ENCODE measurements around the gene USP43.
"Not testable (repeated sequence)": the region's sequence is repeated elsewhere in the genome, so short reads cannot be mapped to it uniquely, and the experiment has no call there.

USP43 gene

GRCh38 chr17:9640388-9640787, 4.9 kb upstream of the USP43 start:
- H3K4me3 Mint-ChIP-seq; H3K36me3 Mint-ChIP-seq; H3K9me3 Mint-ChIP-seq (ENCODE audit: low read depth); H3K4me1 Mint-ChIP-seq (ENCODE audit: low read depth); H3K27ac Mint-ChIP-seq: not testable (repeated sequence)
- peaks cover 26% of the 10 kb centered on the region for H3K27me3 Mint-ChIP-seq

GRCh38 chr17:9643611-9644010, 1.7 kb upstream of the USP43 start:
- Mint-ChIP-seq H3K27ac (no peak overlapping the region), H3K27me3 (peaks cover 33% of the 10 kb centered on the region), H3K9me3 (ENCODE audit: low read depth) (no peaks in the 10 kb centered on the region), H3K4me3 (peak overlapping the region; percentile 10), H3K36me3 (peaks cover 2% of the 10 kb centered on the region), H3K4me1 (ENCODE audit: low read depth) (peaks cover 13% of the 10 kb centered on the region)

- no peaks in the 10 kb centered on the region for H3K9me3 Mint-ChIP-seq (ENCODE audit: low read depth)
- peaks cover 2% of the 10 kb centered on the region for H3K36me3 Mint-ChIP-seq
- H3K4me3 Mint-ChIP-seq = peak overlapping the region; percentile 77
- H3K27me3 Mint-ChIP-seq = peaks cover 31% of the 10 kb centered on the region
- H3K27ac Mint-ChIP-seq = no peak overlapping the region
- H3K4me1 Mint-ChIP-seq (ENCODE audit: low read depth) = peaks cover 13% of the 10 kb centered on the region
Observed at GRCh38 chr17:9645851-9646545, 681 bp downstream of the USP43 start.

GRCh38 chr17:9646546-9646885, 1.2 kb downstream of the USP43 start:
- no peaks in the 10 kb centered on the region for H3K9me3 Mint-ChIP-seq (ENCODE audit: low read depth)
- H3K27me3 Mint-ChIP-seq = peaks cover 34% of the 10 kb centered on the region
- no peak overlapping the region for H3K27ac Mint-ChIP-seq
- H3K4me1 Mint-ChIP-seq (ENCODE audit: low read depth) = peaks cover 13% of the 10 kb centered on the region
- H3K4me3 Mint-ChIP-seq = peak overlapping the region; percentile 77
- H3K36me3 Mint-ChIP-seq = peaks cover 2% of the 10 kb centered on the region

- peaks cover 2% of the 10 kb centered on the region for H3K36me3 Mint-ChIP-seq
- peaks cover 34% of the 10 kb centered on the region for H3K27me3 Mint-ChIP-seq
- H3K4me1 Mint-ChIP-seq (ENCODE audit: low read depth) = peaks cover 13% of the 10 kb centered on the region
- H3K9me3 Mint-ChIP-seq (ENCODE audit: low read depth) = no peaks in the 10 kb centered on the region
- H3K27ac Mint-ChIP-seq = no peak overlapping the region
- no peak overlapping the region for H3K4me3 Mint-ChIP-seq
Observed at GRCh38 chr17:9647014-9647413, 1.7 kb downstream of the USP43 start.

- Mint-ChIP-seq H3K27ac (no peak overlapping the region), H3K27me3 (peaks cover 29% of the 10 kb centered on the region), H3K36me3 (peaks cover 2% of the 10 kb centered on the region)
Observed at GRCh38 chr17:9648521-9649110, 3.3 kb downstream of the USP43 start.

GRCh38 chr17:9658593-9659211, 13.4 kb downstream of the USP43 start:
- Mint-ChIP-seq H3K4me1 (ENCODE audit: low read depth) (no peaks in the 10 kb centered on the region), H3K36me3 (no peaks in the 10 kb centered on the region), H3K27ac (no peak overlapping the region), H3K4me3 (no peak overlapping the region), H3K9me3 (ENCODE audit: low read depth) (no peaks in the 10 kb centered on the region), H3K27me3 (peaks cover 9% of the 10 kb centered on the region)

More at GRCh38 chr17:9648521-9649110, 3.3 kb downstream of the USP43 start:
- Mint-ChIP-seq H3K4me3 (no peak overlapping the region), H3K9me3 (ENCODE audit: low read depth) (no peaks in the 10 kb centered on the region), H3K4me1 (ENCODE audit: low read depth) (peaks cover 13% of the 10 kb centered on the region)

GRCh38 chr17:9661027-9661426, 15.7 kb downstream of the USP43 start:
- H3K27me3 Mint-ChIP-seq = peaks cover 11% of the 10 kb centered on the region
- peaks cover 2% of the 10 kb centered on the region for H3K4me1 Mint-ChIP-seq (ENCODE audit: low read depth)
- peaks cover 4% of the 10 kb centered on the region for H3K36me3 Mint-ChIP-seq
- H3K27ac Mint-ChIP-seq = no peak overlapping the region
- no peaks in the 10 kb centered on the region for H3K9me3 Mint-ChIP-seq (ENCODE audit: low read depth)
- no peak overlapping the region for H3K4me3 Mint-ChIP-seq

- H3K27me3 Mint-ChIP-seq; H3K36me3 Mint-ChIP-seq; H3K9me3 Mint-ChIP-seq (ENCODE audit: low read depth): not testable (repeated sequence)
Observed at GRCh38 chr17:9663511-9663910, 18.2 kb downstream of the USP43 start.

GRCh38 chr17:9666461-9667050, 21.2 kb downstream of the USP43 start:
- H3K27ac Mint-ChIP-seq = no peak overlapping the region
- H3K4me1 Mint-ChIP-seq (ENCODE audit: low read depth) = peaks cover 11% of the 10 kb centered on the region

More at GRCh38 chr17:9663511-9663910, 18.2 kb downstream of the USP43 start:
- H3K4me1 Mint-ChIP-seq (ENCODE audit: low read depth) = peaks cover 11% of the 10 kb centered on the region
- not testable (repeated sequence) for H3K4me3 Mint-ChIP-seq, H3K27ac Mint-ChIP-seq

GRCh38 chr17:9668517-9668916, 23.2 kb downstream of the USP43 start:
- Mint-ChIP-seq H3K27ac (no peak overlapping the region), H3K4me3 (no peak overlapping the region), H3K36me3 (peaks cover 4% of the 10 kb centered on the region), H3K27me3 (peaks cover 4% of the 10 kb centered on the region), H3K9me3 (ENCODE audit: low read depth) (no peaks in the 10 kb centered on the region), H3K4me1 (ENCODE audit: low read depth) (peaks cover 11% of the 10 kb centered on the region)

More at GRCh38 chr17:9666461-9667050, 21.2 kb downstream of the USP43 start:
- no peaks in the 10 kb centered on the region for H3K9me3 Mint-ChIP-seq (ENCODE audit: low read depth)
- peaks cover 4% of the 10 kb centered on the region for H3K36me3 Mint-ChIP-seq
- H3K27me3 Mint-ChIP-seq = peaks cover 7% of the 10 kb centered on the region
- no peak overlapping the region for H3K4me3 Mint-ChIP-seq

GRCh38 chr17:9669551-9670008, 24.3 kb downstream of the USP43 start:
- H3K27me3 Mint-ChIP-seq = no peaks in the 10 kb centered on the region
- H3K36me3 Mint-ChIP-seq = no peaks in the 10 kb centered on the region
- no peaks in the 10 kb centered on the region for H3K9me3 Mint-ChIP-seq (ENCODE audit: low read depth)
- H3K4me1 Mint-ChIP-seq (ENCODE audit: low read depth) = peaks cover 11% of the 10 kb centered on the region
- no peak overlapping the region for H3K27ac Mint-ChIP-seq
- H3K4me3 Mint-ChIP-seq = no peak overlapping the region

GRCh38 chr17:9670596-9670995, 25.3 kb downstream of the USP43 start:
- no peaks in the 10 kb centered on the region for H3K27me3 Mint-ChIP-seq
- H3K27ac Mint-ChIP-seq = no peak overlapping the region
- H3K4me3 Mint-ChIP-seq = no peak overlapping the region
- H3K36me3 Mint-ChIP-seq = no peaks in the 10 kb centered on the region
- no peaks in the 10 kb centered on the region for H3K9me3 Mint-ChIP-seq (ENCODE audit: low read depth)
- H3K4me1 Mint-ChIP-seq (ENCODE audit: low read depth) = peaks cover 11% of the 10 kb centered on the region

GRCh38 chr17:9671559-9671958, 26.2 kb downstream of the USP43 start:
- peaks cover 3% of the 10 kb centered on the region for H3K4me1 Mint-ChIP-seq (ENCODE audit: low read depth)
- no peaks in the 10 kb centered on the region for H3K36me3 Mint-ChIP-seq
- no peaks in the 10 kb centered on the region for H3K27me3 Mint-ChIP-seq
- H3K4me3 Mint-ChIP-seq = no peak overlapping the region
- no peaks in the 10 kb centered on the region for H3K9me3 Mint-ChIP-seq (ENCODE audit: low read depth)
- no peak overlapping the region for H3K27ac Mint-ChIP-seq

- no peaks in the 10 kb centered on the region for H3K9me3 Mint-ChIP-seq (ENCODE audit: low read depth)
- H3K27ac Mint-ChIP-seq = no peak overlapping the region
- H3K4me1 Mint-ChIP-seq (ENCODE audit: low read depth) = no peaks in the 10 kb centered on the region
- H3K27me3 Mint-ChIP-seq = no peaks in the 10 kb centered on the region
- H3K4me3 Mint-ChIP-seq = no peak overlapping the region
- H3K36me3 Mint-ChIP-seq = no peaks in the 10 kb centered on the region
Observed at GRCh38 chr17:9672266-9672665, 26.9 kb downstream of the USP43 start.
